HG03457 (cell line): ENCODE results near the gene GBGT1.

ENCODE experiments used
- ATAC-seq: cut with Tn5 transposase; IDR thresholded peaks from one replicate; pipeline ENCODE4 v1.9.1; 2021; ENCODE audit warnings: moderate number of reproducible peaks; ENCODE audit not compliant: unreplicated experiment

The GBGT1 gene

GRCh38 chr9:133144904-133145851 lies 18.5 kb downstream of the GBGT1 start:
- no peak for ATAC-seq

GRCh38 chr9:133144142-133144903 lies 19.4 kb downstream of the GBGT1 start:
- ATAC-seq: peak; percentile 31

- ATAC-seq: no peak
Measured at GRCh38 chr9:133143639-133144141, 20.0 kb downstream of the GBGT1 start.

- no peak for ATAC-seq
Measured at GRCh38 chr9:133142684-133143622, 20.8 kb downstream of the GBGT1 start.

- ATAC-seq: no peak
Measured at GRCh38 chr9:133141833-133142595, 21.7 kb downstream of the GBGT1 start.

- no peak for ATAC-seq
Measured at GRCh38 chr9:133140606-133141005, 23.1 kb downstream of the GBGT1 start.

- no peak for ATAC-seq
Measured at GRCh38 chr9:133140174-133140505, 23.6 kb downstream of the GBGT1 start.

- ATAC-seq: no peak
Measured at GRCh38 chr9:133139246-133140173, 24.2 kb downstream of the GBGT1 start.

GRCh38 chr9:133137451-133138231 lies 26.1 kb downstream of the GBGT1 start:
- ATAC-seq: no peak

- no peak for ATAC-seq
Measured at GRCh38 chr9:133135146-133135745, 28.5 kb downstream of the GBGT1 start.

GRCh38 chr9:133134388-133135145 lies 29.1 kb downstream of the GBGT1 start:
- ATAC-seq: no peak

GRCh38 chr9:133133681-133134387 lies 29.9 kb downstream of the GBGT1 start:
- peak; percentile 56 for ATAC-seq

GRCh38 chr9:133132174-133132573 lies 31.5 kb downstream of the GBGT1 start:
- no peak for ATAC-seq

GRCh38 chr9:133131506-133131905 lies 32.2 kb downstream of the GBGT1 start:
- no peak for ATAC-seq

GRCh38 chr9:133130685-133131244 lies 32.9 kb downstream of the GBGT1 start:
- no peak for ATAC-seq
